HG02970 (cell line): ENCODE measurements around the gene TNFRSF18.
"Not testable (repeated sequence)": the region's sequence is repeated elsewhere in the genome, so short reads cannot be mapped to it uniquely, and the experiment has no call there.

Experiments
- ATAC-seq: cut with Tn5 transposase; IDR thresholded peaks from one replicate; pipeline ENCODE4 v1.9.1; 2021; ENCODE audit warnings: mild to moderate bottlenecking, moderate library complexity, moderate number of reproducible peaks; ENCODE audit not compliant: unreplicated experiment, low FRiP score

The TNFRSF18 gene

GRCh38 chr1:1206376-1206965 lies at the start of gene TNFRSF18:
Gene TNFRSF18, minus strand, starts transcription at chr1:1206592. Its CDS starts 21 bp downstream, at chr1:1206571.
- no peak for ATAC-seq

- ATAC-seq: no peak
Measured at GRCh38 chr1:1255611-1256010, 49.2 kb upstream of the TNFRSF18 start.

GRCh38 chr1:1255078-1255477 lies 48.7 kb upstream of the TNFRSF18 start:
- no peak for ATAC-seq

- no peak for ATAC-seq
Measured at GRCh38 chr1:1254667-1254998, 48.2 kb upstream of the TNFRSF18 start.

GRCh38 chr1:1253972-1254666 lies 47.7 kb upstream of the TNFRSF18 start:
- ATAC-seq: no peak

GRCh38 chr1:1253314-1253713 lies 46.9 kb upstream of the TNFRSF18 start:
- ATAC-seq: no peak

GRCh38 chr1:1250786-1251284 lies 44.4 kb upstream of the TNFRSF18 start:
- ATAC-seq: no peak

- not testable (repeated sequence) for ATAC-seq
Measured at GRCh38 chr1:1248009-1248913, 41.9 kb upstream of the TNFRSF18 start.

- ATAC-seq: no peak
Measured at GRCh38 chr1:1247341-1247913, 41.0 kb upstream of the TNFRSF18 start.

- ATAC-seq: no peak
Measured at GRCh38 chr1:1246577-1247340, 40.4 kb upstream of the TNFRSF18 start, which contains the start of gene C1QTNF12. Gene C1QTNF12, minus strand, starts transcription at chr1:1246722. Its CDS starts 32 bp downstream, at chr1:1246690.

GRCh38 chr1:1245817-1246576 lies 39.6 kb upstream of the TNFRSF18 start:
- ATAC-seq: no peak

- ATAC-seq: no peak
Measured at GRCh38 chr1:1245178-1245816, 38.9 kb upstream of the TNFRSF18 start.

- ATAC-seq: no peak
Measured at GRCh38 chr1:1244192-1244811, 37.9 kb upstream of the TNFRSF18 start.

- no peak for ATAC-seq
Measured at GRCh38 chr1:1243807-1244191, 37.4 kb upstream of the TNFRSF18 start.

- no peak for ATAC-seq
Measured at GRCh38 chr1:1243266-1243660, 36.9 kb upstream of the TNFRSF18 start.

- no peak for ATAC-seq
Measured at GRCh38 chr1:1242461-1243265, 36.3 kb upstream of the TNFRSF18 start.

- ATAC-seq: no peak
Measured at GRCh38 chr1:1241588-1242219, 35.3 kb upstream of the TNFRSF18 start.
